ENCODE results near the gene GPR161. TPM values are rescaled to one million over a fixed set of nuclear protein-coding genes. Genes with fewer than 3 reads are reported as not detected.
"Not testable (repeated sequence)": the region's sequence is repeated elsewhere in the genome, so short reads cannot be mapped to it uniquely, and the experiment has no call there.

Gene GPR161
- total RNA-seq, 8 experiments from 2014 or later, result 2.3 to 36.7 (median 16.3) TPM

DNA sequence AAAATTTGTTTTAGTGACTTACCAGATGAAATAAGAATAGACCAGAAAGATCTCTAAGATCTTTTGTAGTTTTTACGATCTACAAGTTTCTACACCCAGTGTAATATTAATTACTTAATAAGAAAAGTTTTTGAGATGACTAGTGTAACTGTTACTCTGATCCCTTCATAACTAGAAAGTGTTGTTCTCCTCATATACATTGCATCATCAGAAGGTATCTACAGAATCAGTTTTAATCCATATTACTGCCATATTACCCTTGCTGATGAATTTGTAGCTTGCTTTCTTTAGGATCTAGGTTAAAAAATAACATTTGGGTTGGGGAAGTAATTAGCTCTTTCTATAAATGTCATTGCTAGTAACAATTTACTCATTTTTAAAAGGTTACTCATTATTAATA lies 72.5 kb downstream of the GPR161 start:
- no peak overlapping the region for H3K27ac ChIP-seq
- no peak for ATAC-seq (replicated peaks in 6 of 8)
- 80 to 100% (median 100%) methylated on average over 1 of the region's 1 CpG for WGBS, 10 experiments
- no peaks in the 10 kb centered on the region for H3K4me1 ChIP-seq (replicated peaks in 1 of 2)
- no peak overlapping the region for H3K4me3 ChIP-seq
- in situ Hi-C loops (cut with MboI; ENCODE audit: low pct_unique_long_range_greater_than_20kb in 2 of 9, low sequenced_read_pairs in 9 of 9, unreplicated experiment in 9 of 9), result no loop called here

DNA sequence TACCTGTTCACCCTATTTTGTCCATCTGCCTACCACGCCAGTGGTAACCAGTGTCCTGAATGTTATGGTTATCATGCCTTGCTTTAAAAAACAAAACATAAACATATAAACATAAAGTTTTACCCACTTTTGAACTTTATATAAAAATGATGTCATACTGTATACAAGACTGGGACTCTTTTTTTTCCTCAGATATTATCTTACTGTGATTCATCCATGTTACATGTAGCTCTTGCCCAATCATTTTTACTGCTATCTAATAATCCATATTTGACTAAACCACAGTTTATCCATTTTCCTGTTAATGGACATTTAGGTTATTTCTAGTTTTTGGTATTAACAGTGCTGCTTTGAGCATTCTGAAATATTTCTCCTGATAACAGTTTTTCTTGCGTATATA lies 78.8 kb downstream of the GPR161 start:
- no peak for ATAC-seq (replicated peaks in 6 of 8)
- H3K4me3 ChIP-seq, result no peak overlapping the region
- 89 to 100% (median 100%) methylated on average over 2 of the region's 2 CpGs for WGBS, 10 experiments
- H3K27ac ChIP-seq, result no peak overlapping the region
- in situ Hi-C loops (cut with MboI; ENCODE audit: low pct_unique_long_range_greater_than_20kb in 2 of 9, low sequenced_read_pairs in 9 of 9, unreplicated experiment in 9 of 9), result no loop called here
- H3K4me1 ChIP-seq (replicated peaks in 1 of 2), result no peaks in the 10 kb centered on the region

GRCh38 chr1:168057355-168057754 lies 79.4 kb downstream of the GPR161 start:
- 50 to 100% (median 93%) methylated on average over 1 of the region's 1 CpG; no CpG with 5 or more reads in 1 of the 10 experiments for WGBS, 10 experiments
- Histone ChIP-seq H3K27ac (no peak overlapping the region), H3K4me3 (no peak overlapping the region), H3K4me1 (replicated peaks in 1 of 2) (no peaks in the 10 kb centered on the region)
- in situ Hi-C loops (cut with MboI; ENCODE audit: low pct_unique_long_range_greater_than_20kb in 2 of 9, low sequenced_read_pairs in 9 of 9, unreplicated experiment in 9 of 9), result no loop called here
- no peak for ATAC-seq (replicated peaks in 6 of 8)

- H3K27ac ChIP-seq; H3K4me3 ChIP-seq; in situ Hi-C loops (cut with MboI; ENCODE audit: low pct_unique_long_range_greater_than_20kb in 2 of 9, low sequenced_read_pairs in 9 of 9, unreplicated experiment in 9 of 9); H3K4me1 ChIP-seq (replicated peaks in 1 of 2): not testable (repeated sequence)
- 80 to 100% (median 100%) methylated on average over 1 of the region's 35 CpGs; no CpG with 5 or more reads in 7 of the 10 experiments for WGBS, 10 experiments
- ATAC-seq (replicated peaks in 6 of 8), result peak; percentile 59 to 82 (median 76)
These were observed 80.6 kb downstream of the GPR161 start for GRCh38 chr1:168056152-168056551.

DNA sequence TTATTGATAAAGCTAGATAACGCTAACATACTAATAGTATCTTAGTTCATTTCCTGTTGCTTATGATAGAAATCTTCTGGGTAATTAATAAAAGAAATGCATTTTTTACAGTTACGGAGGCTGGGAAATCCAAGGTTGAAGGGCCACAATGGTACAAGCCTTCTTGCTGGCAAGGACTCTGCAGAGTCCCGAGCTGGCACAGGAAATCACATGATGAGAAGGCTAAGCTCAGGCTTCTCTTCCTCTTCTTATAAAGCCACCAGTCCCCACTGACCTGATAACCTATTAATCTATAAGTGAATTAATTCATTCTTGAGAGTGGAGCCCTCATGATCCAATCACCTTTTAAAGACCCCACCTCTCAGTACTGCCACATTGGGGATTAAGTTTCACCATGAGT lies 82.6 kb downstream of the GPR161 start:
- WGBS, 10 experiments, result 87 to 100% (median 92%) methylated on average over 1 to 3 of the region's 3 CpGs; no CpG with 5 or more reads in 2 of the 10 experiments
- H3K4me1 ChIP-seq (replicated peaks in 1 of 2), result no peaks in the 10 kb centered on the region
- in situ Hi-C loops (cut with MboI; ENCODE audit: low pct_unique_long_range_greater_than_20kb in 2 of 9, low sequenced_read_pairs in 9 of 9, unreplicated experiment in 9 of 9), result no loop called here
- ATAC-seq (replicated peaks in 6 of 8), result no peak
- H3K4me3 ChIP-seq, result no peak overlapping the region
- no peak overlapping the region for H3K27ac ChIP-seq

DNA sequence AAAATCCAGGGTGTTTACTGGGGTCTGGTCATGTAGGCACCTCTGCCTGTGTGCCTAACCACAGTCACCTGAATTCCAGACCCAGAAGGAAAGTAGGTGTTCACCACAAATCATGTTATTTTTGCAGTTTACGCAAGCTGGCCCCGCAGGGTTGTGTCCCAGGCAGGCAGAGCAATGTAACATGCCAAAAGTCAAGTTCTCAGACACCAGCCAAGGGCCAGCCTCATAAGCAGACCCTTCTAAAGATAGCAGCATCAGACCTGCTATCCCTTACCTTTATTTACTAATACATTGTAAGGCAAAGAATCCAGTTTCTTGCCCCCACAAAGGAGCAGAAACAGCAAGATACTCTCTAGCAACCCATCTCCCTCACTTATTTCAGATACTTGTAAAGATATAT lies 83.0 kb downstream of the GPR161 start:
- no peak overlapping the region for H3K4me3 ChIP-seq
- ATAC-seq (replicated peaks in 6 of 8), result no peak
- no peaks in the 10 kb centered on the region for H3K4me1 ChIP-seq (replicated peaks in 1 of 2)
- in situ Hi-C loops (cut with MboI; ENCODE audit: low pct_unique_long_range_greater_than_20kb in 2 of 9, low sequenced_read_pairs in 9 of 9, unreplicated experiment in 9 of 9), result no loop called here
- no peak overlapping the region for H3K27ac ChIP-seq
- 95 to 100% (median 98%) methylated on average over 2 of the region's 2 CpGs; no CpG with 5 or more reads in 6 of the 10 experiments for WGBS, 10 experiments

DNA sequence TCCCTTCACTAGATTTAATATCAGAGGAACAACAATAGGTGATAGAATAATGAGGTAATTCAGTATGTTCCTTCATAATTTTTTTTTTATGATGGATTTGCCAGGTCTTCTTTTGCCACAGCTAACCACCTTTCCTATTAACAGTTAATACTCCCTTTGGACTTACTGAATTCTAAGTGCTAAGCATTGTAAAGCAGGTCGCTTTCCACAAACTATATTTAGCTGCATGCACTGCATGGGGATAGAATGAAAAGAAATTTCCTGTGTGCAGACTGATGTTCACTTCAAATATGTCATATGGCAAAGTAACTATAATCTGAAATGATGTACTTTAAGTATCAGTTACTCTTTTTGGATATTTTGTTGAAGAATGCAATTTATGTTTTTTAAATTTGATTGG lies 85.8 kb downstream of the GPR161 start:
- in situ Hi-C loops (cut with MboI; ENCODE audit: low pct_unique_long_range_greater_than_20kb in 2 of 9, low sequenced_read_pairs in 9 of 9, unreplicated experiment in 9 of 9), result no loop called here
- no peak for ATAC-seq (replicated peaks in 6 of 8)
- H3K4me3 ChIP-seq, result no peak overlapping the region
- no peak overlapping the region for H3K27ac ChIP-seq
- no peaks in the 10 kb centered on the region for H3K4me1 ChIP-seq (replicated peaks in 1 of 2)
- WGBS, 10 experiments, result 75 to 100% (median 100%) methylated on average over 1 of the region's 1 CpG; no CpG with 5 or more reads in 2 of the 10 experiments

- WGBS, 10 experiments, result 20 to 81% (median 75%) methylated on average over 1 of the region's 1 CpG; no CpG with 5 or more reads in 1 of the 10 experiments
- Histone ChIP-seq H3K27ac (no peak overlapping the region), H3K4me1 (replicated peaks in 1 of 2) (no peaks in the 10 kb centered on the region), H3K4me3 (no peak overlapping the region)
- in situ Hi-C loops (cut with MboI; ENCODE audit: low pct_unique_long_range_greater_than_20kb in 2 of 9, low sequenced_read_pairs in 9 of 9, unreplicated experiment in 9 of 9), result no loop called here
- no peak for ATAC-seq (replicated peaks in 6 of 8)
These were observed 86.4 kb downstream of the GPR161 start for GRCh38 chr1:168050307-168050706.

- 86 to 100% (median 100%) methylated on average over 1 of the region's 1 CpG; no CpG with 5 or more reads in 2 of the 10 experiments for WGBS, 10 experiments
- ATAC-seq (replicated peaks in 6 of 8), result no peak
- no peak overlapping the region for H3K4me3 ChIP-seq
- H3K27ac ChIP-seq, result no peak overlapping the region
- in situ Hi-C loops (cut with MboI; ENCODE audit: low pct_unique_long_range_greater_than_20kb in 2 of 9, low sequenced_read_pairs in 9 of 9, unreplicated experiment in 9 of 9), result no loop called here
- H3K4me1 ChIP-seq (replicated peaks in 1 of 2), result no peaks in the 10 kb centered on the region
These were observed 91.4 kb downstream of the GPR161 start for GRCh38 chr1:168045311-168045710.

DNA sequence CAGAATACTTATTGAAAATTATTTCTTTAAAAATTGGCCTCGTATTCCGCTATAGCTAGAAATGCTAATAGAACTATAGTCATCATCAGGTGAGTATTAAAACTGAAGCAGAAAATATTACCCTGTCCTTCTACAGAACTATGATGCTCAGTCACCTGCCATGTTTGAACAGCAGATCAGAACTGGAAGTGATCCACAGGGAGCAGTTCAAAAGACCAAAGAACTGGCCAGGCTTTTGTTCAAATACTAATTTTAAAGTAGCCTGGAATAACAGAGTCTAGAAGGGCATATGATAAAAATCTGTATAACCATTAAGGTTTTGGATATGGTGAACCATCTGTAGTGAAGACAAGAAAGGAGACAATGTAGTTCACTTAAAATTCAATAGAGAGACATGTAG lies 94.4 kb downstream of the GPR161 start:
- no peak for ATAC-seq (replicated peaks in 6 of 8)
- 86 to 100% (median 95%) methylated on average over 2 of the region's 2 CpGs for WGBS, 10 experiments

DNA sequence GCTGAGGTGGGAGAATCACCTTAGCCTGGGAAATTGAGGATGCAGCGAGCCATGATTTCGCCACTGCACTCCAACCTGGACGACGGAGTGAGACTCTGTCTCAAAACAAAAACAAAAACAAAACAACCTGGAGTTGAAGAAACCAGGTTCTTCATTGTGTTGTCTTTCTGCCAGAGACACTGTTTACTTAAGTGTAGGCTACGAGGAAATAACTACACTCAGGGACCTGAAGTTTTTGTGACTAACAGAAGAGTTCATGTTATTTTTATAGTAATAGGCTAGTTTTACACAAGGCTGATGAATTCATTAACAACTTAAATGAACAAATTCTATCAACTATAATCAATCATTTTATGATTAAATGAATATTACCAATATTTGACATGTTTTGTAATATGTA lies 101.4 kb downstream of the GPR161 start:
- no peak overlapping the region for H3K27ac ChIP-seq
- no peaks in the 10 kb centered on the region for H3K4me1 ChIP-seq (replicated peaks in 1 of 2)
- in situ Hi-C loops (cut with MboI; ENCODE audit: low pct_unique_long_range_greater_than_20kb in 2 of 9, low sequenced_read_pairs in 9 of 9, unreplicated experiment in 9 of 9), result no loop called here
- WGBS, 10 experiments, result 93 to 100% (median 99%) methylated on average over 1 to 5 of the region's 5 CpGs; no CpG with 5 or more reads in 1 of the 10 experiments
- H3K4me3 ChIP-seq, result no peak overlapping the region
- no peak for ATAC-seq (replicated peaks in 6 of 8)

More for the DNA sequence above, 94.4 kb downstream of the GPR161 start:
- Histone ChIP-seq H3K27ac (no peak overlapping the region), H3K4me3 (no peak overlapping the region), H3K4me1 (replicated peaks in 1 of 2) (no peaks in the 10 kb centered on the region)
- in situ Hi-C loops (cut with MboI; ENCODE audit: low pct_unique_long_range_greater_than_20kb in 2 of 9, low sequenced_read_pairs in 9 of 9, unreplicated experiment in 9 of 9), result no loop called here

DNA sequence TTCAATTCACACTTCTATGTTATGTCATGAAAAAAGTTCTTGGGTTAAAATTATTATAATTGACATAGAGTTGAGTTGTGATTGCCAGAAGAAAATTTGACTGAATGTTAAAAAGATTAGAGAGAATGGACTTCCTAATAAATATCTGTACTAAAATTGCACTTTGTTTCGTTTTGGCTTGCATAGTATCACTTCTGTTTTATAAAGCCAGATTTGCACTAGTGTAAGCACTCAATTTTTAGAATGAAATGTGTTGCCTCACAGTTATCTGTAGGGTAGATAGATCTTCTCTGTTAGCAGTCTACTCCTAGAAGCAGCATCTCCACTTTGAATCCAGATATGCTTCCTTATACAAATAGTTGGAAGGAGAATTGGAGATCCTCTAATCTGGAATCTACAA lies 104.7 kb downstream of the GPR161 start:
- Histone ChIP-seq H3K27ac (no peak overlapping the region), H3K4me3 (no peak overlapping the region), H3K4me1 (replicated peaks in 1 of 2) (no peaks in the 10 kb centered on the region)
- ATAC-seq (replicated peaks in 6 of 8), result no peak
- WGBS, 10 experiments, result 50 to 100% (median 90%) methylated on average over 1 of the region's 1 CpG; no CpG with 5 or more reads in 2 of the 10 experiments
- in situ Hi-C loops (cut with MboI; ENCODE audit: low pct_unique_long_range_greater_than_20kb in 2 of 9, low sequenced_read_pairs in 9 of 9, unreplicated experiment in 9 of 9), result no loop called here

DNA sequence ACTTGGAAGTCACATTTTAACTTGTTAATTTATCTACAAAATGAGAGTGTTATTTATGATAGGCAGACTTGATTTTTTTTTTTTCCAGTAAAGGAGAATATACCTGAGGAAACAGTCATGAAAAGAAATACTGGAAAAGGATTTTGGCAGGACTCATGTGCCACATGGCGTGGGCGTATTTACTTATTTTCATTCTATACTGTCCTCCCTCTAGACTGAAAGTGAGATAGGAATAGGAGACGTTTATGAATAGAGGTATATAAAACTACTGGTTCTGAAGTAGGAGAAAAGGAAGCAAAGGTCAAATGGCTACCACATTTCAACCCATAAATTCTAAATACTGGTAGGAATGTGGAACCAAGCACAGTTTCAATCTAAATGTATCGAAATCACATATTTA lies 105.1 kb downstream of the GPR161 start:
- ATAC-seq (replicated peaks in 6 of 8), result no peak
- no peak overlapping the region for H3K27ac ChIP-seq
- H3K4me1 ChIP-seq (replicated peaks in 1 of 2), result no peaks in the 10 kb centered on the region
- in situ Hi-C loops (cut with MboI; ENCODE audit: low pct_unique_long_range_greater_than_20kb in 2 of 9, low sequenced_read_pairs in 9 of 9, unreplicated experiment in 9 of 9), result no loop called here
- no peak overlapping the region for H3K4me3 ChIP-seq
- 60 to 100% (median 96%) methylated on average over 1 to 4 of the region's 4 CpGs; no CpG with 5 or more reads in 1 of the 10 experiments for WGBS, 10 experiments

- ATAC-seq (replicated peaks in 6 of 8), result no peak
- no peak overlapping the region for H3K27ac ChIP-seq
- WGBS, 10 experiments, result 79 to 99% (median 93%) methylated on average over 5 of the region's 5 CpGs
These were observed 105.5 kb downstream of the GPR161 start for GRCh38 chr1:168031198-168031597.

More at GRCh38 chr1:168031198-168031597, 105.5 kb downstream of the GPR161 start:
- no peak overlapping the region for H3K4me3 ChIP-seq
- in situ Hi-C loops (cut with MboI; ENCODE audit: low pct_unique_long_range_greater_than_20kb in 2 of 9, low sequenced_read_pairs in 9 of 9, unreplicated experiment in 9 of 9), result no loop called here
- H3K4me1 ChIP-seq (replicated peaks in 1 of 2), result no peaks in the 10 kb centered on the region
